ENCODE results near the gene MAP2K5.
A peak's percentile ranks its signal among the peaks of the same experiment; 100 is the strongest.

The MAP2K5 gene

DNA sequence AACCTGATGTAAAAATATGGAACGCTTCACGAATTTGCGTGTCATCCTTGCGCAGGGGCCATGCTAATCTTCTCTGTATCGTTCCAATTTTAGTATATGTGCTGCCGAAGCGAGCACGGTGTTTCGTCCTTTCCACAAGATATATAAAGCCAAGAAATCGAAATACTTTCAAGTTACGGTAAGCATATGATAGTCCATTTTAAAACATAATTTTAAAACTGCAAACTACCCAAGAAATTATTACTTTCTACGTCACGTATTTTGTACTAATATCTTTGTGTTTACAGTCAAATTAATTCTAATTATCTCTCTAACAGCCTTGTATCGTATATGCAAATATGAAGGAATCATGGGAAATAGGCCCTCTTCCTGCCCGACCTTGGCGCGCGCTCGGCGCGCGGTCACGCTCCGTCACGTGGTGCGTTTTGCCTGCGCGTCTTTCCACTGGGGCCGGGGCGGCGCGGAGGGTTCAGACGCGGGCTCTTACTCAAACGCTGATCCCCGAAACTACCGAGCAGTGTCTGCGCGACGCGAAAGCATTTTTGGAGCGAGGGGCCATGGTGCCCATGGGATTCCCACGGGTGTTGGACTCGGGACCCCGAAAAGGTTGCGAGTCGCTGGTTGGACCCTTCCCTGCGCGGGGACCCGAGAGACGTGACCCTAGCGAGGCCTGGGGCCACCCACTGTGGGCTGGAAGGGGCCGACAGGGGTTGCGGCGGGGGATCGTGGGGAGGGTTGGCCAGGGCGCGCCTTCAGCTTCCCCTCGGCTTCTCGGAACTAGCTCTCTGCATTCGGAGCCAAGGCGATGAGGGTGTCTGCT lies 297.6 kb downstream of the MAP2K5 start, which contains the start of gene RNU6-1:
TSS of gene RNU6-1 (minus strand) at position 117 of the 820 bp plus-strand sequence.
- peak; percentile 63 for DNase-seq (ENCODE audit: low read depth)

DNA sequence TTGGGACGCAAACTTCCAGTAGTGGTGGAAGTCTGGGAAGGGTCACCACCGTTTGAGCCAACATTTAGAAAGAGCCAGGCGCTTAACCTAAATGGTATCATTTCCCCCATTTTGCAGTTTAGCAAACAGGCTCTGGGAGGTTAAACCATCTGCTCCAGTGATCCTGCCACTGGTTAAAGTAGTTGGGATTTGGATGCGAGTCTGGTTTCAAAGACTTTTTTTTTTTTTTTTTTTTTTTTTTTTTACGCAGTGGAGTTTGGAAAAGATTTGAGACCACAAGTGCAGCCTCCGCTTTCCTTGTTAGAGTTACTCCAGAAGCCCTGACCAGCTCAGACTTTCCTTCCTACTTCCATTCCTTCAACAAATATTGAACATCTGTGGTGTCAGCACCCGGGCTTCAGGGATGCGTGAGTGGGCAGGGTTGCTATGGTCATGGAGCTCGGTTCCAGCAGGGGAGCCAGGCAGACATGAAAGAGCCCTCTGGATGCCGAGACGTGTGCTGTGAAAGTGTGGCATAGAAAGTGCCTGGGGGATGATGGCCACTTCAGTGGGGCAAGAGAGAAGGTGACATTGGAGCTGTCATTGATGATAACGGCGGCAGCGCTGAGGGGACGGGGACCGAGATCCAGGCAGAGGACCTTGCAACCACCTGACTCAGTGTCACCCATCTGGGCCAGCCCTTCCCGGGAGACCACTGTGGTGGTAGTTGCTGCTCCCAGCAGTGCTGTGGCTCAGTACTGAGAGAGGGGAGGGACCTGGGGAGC lies 298.4 kb downstream of the MAP2K5 start:
- DNase-seq (ENCODE audit: low read depth): no peak

DNA sequence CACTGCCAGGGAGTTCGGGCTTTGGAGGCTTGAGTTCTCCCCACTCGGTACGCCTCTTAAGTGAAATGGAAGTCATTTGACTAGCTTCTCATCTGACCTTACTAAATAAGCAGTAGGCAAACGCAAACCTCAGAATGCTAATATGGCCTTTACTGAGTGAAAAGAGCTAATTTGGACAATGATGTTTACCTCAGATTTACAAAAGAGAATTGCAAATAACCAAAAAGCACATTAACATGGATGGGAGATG lies 298.9 kb downstream of the MAP2K5 start:
- DNase-seq (ENCODE audit: low read depth): no peak

DNA sequence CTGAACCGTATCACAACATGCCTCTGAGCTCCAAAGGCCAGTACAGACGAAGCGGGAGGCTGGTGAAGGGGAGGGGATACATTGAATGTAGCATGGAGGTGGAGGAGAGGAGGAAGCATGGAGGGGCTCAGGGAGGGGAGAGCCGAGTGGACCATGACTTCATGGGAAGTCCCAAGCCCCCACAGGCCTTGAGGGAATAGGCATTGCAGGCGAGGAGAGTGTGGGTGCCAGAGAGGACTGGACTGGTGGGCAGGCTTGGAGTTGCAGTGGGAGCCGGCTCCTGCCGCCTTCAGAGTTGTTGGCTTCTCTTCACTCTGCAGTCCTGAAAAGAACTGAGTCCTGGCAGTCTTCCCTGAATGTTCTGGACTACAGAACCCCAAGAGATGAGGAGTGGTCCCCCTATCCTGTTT lies 300.6 kb downstream of the MAP2K5 start:
- no peak for DNase-seq (ENCODE audit: low read depth)

DNA sequence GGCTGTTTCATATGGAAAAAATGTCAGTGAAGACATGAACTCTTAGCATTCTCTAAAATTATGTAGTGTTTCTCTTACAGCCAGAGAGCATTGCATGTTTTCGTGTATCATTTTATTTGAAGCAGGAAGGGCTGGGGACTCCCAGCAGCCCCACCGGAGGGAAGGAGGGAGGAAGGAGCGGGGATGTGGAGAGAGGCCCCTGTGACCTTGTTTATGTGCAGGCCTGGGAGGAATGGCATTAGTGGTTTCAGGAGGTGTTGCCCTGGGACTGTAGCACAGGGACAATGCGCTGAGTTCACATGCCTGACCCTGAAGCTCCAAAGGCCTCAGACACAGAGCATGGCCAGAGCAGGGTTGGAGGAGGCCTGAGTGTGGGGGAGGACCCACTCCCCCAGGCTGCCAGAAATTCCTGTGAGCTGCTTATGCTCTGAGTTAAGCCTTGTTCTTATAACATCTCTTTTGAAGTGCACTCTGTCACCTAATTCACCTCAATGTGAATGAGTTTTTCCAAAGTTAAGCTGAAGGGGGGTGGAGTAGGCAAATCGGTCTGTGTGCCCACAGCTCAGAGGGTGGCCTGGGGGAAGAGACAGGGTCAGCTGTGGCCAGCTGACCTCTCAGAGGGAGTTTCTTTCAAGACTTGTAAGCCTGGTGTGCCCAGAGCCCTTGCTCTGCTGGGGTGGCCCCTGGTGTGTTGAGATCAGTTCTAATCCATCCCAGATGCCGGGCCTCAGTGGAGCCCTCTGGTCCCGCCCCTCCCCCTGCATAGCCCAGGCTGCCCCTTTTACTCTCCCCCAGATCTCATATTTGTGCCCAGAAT lies 301.3 kb downstream of the MAP2K5 start:
- no peak for DNase-seq (ENCODE audit: low read depth)

DNA sequence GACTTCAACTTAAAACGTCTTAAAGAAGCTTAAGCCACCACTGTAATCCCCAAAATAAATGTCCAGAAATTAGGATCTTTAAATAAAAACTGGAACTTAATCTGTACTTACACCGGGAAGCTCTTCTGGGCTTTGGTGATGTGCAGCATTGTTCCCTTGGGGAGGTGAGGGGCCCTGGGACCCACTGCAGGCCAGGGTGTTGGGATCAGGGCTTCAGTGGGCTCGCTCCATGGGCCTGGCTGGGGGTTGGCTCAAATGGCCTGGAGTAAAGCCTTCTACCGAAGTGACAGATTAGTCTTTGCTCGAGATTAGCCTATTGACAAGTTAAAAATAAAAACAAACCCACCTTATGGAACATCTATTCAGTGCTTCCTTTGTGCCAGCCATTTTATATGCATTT lies 303.5 kb downstream of the MAP2K5 start:
- DNase-seq (ENCODE audit: low read depth): no peak

DNA sequence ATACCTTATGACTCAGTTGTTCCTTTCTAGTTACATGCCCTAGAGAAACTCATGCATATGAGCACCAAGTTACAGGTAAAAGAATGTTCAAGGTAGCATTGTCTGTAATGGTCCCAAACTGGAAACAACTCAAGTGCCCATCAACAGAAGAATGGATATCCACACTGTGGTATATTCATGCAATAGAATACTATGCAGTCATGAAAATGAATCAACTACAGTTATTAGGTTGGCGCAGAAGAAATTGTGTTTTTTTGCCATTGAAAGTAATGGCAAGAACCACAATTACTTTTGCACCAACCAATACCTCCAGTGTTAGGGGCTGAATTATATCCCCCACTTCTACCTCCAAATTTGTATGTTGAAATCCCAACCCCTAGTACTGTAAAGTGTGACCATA lies 307.0 kb downstream of the MAP2K5 start:
- no peak for DNase-seq (ENCODE audit: low read depth)

DNA sequence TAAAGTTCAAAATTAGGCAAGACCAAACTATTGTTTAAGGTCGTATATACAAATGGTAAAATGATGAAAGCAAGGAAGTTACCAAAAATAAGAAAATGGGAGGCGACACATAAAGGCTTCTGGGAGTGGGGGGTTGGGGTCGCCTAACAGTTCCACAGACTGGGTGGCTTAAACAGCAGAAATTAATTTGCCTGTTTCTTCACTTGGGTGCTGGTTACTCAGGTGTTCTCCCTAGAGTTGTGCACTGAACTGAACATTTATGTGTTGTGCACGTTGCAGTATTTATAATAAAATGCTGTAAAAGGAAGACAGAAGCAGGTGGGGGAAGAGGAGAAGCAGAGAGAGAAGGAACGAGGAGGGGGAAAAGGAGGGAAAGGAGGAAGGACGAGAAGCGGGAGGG lies 307.8 kb downstream of the MAP2K5 start:
- no peak for DNase-seq (ENCODE audit: low read depth)

DNA sequence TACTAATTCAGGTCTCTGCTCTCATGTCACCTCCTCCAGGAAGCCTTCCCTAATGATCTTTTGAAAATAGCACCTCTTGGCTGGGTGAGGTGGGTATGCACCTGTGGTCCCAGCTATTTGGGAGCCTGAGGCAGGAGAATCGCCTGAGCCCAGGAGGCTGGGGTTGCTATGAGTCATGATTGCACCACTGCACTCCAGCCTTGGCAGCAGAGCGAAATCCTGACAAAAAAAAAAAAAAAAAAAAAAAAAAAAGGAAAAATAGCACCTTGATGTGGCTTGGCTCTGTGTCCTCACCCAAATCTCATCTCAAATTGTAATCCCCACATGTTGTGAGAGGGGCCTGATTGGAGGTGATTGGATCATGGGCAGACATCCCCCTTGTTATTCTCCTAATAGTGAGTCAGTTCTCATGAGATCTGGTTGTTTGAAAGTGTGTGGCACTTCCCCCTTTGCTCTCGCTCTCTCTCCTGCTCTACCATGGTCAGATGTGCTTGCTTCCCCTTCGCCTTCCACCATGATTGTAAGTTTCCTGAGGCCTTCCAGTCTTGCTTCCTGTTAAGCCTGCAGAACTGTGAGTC lies 308.6 kb downstream of the MAP2K5 start:
- DNase-seq (ENCODE audit: low read depth): no peak

DNA sequence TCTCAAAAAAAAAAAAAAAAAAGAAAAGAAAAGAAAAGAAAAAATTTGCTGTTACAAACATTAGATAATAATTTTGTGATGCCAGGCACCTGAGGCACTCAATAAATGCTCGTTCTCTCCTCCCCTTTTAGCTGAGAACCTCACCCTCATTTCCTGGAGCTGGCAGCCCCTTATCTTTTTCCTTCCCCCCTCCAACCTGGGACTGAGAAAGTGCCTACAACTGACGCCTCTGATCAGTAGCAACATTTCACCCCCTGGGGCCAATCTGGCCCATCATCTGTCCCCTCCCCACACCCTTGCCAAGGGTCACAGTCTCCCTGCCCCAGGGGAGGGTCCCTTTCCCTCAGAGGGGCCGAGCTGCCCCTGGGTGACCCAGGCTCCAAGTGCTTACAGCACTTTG lies 309.9 kb downstream of the MAP2K5 start:
- DNase-seq (ENCODE audit: low read depth): no peak

DNA sequence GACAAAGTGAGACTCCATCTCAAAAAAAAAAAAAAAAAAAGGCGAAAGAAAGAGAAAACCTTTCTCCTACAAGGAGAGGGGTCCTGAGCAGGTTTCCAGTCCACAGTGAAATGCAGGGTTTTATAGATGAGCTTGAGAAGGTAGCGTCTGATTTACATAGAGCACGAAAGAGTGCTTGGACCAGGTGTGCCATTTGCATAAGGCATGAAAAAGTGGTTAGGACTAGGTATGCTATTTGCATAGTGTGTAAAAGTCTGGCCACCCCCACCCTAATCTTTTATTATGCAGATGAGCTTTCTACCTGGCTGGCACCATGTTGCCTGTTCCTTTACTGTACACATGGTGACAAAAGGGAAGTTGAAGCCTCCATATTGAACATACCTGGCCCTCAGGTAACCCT lies 311.0 kb downstream of the MAP2K5 start:
- no peak for DNase-seq (ENCODE audit: low read depth)

DNA sequence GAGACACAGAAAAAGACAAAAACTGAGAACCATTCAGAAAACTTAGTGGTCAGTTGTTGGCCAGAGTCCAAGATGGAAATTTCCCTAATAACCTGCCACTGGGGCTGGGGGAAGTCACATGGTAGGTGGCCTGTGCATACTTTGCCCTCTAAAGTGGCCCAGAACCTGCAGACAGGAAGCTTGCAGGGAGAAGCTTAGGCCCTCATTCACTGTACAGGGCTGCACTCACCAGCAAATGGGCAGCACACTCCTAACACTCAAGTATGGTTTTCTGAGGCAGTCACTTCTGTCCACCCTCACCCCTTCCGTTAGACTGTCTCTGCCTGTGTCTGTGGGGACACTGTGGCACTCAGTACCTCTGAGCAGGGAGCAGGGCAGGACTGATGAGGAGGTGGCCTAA lies 311.9 kb downstream of the MAP2K5 start:
- DNase-seq (ENCODE audit: low read depth): no peak

DNA sequence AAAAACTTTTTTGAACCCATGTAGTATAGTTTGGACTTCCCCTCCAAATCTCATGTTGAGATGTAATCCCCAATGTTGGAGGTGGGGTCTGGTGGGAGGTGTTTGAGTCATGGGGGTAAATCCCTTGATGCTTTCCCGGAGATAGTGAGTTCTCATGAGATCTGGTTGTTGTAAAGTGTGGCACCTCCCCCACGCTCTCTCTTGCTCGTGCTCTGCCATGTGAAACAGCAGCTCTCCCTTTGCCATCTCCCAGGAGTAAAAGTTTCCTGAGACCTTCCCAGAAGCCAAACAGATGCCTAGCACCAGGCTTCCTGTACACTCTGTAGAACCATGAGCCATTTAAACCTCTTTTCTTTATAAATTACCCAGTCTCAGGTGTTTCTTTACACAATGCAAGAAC lies 313.3 kb downstream of the MAP2K5 start:
- no peak for DNase-seq (ENCODE audit: low read depth)
